Upper lobe of right lung (tissue), 1 donor: ENCODE measurements around the gene FAM151A. TPM values are rescaled to one million over a fixed set of nuclear protein-coding genes. Genes with fewer than 3 reads are reported as not detected.

Experiments used
- ATAC-seq: fragments of 200-7000 bp; cut with Tn5 transposase; one replicate; pipeline ENCODE4 v1.9.1; 2020; ENCODE audit warnings: mild to moderate bottlenecking, moderate library complexity
- DNase-seq: peaks from one replicate; pipeline ENCODE4 v3.0.0-alpha.2; 2020
- H3K27ac ChIP-seq: fragments of 200-600 bp; one replicate; pipeline ENCODE4 v1.8.0; 2022
- H3K27me3 ChIP-seq: fragments of 200-600 bp; one replicate; pipeline ENCODE4 v1.8.0; 2022; ENCODE audit warnings: mild to moderate bottlenecking
- H3K36me3 ChIP-seq: fragments of 200-600 bp; one replicate; pipeline ENCODE4 v1.8.0; 2022
- H3K4me1 ChIP-seq: fragments of 200-600 bp; one replicate; pipeline ENCODE4 v1.8.0; 2022
- H3K4me3 ChIP-seq: fragments of 200-600 bp; one replicate; pipeline ENCODE4 v1.8.0; 2022; ENCODE audit warnings: mild to moderate bottlenecking
- H3K9me3 ChIP-seq: fragments of 200-600 bp; one replicate; pipeline ENCODE4 v1.8.0; 2022
- CTCF ChIP-seq: fragments of 200-600 bp; IDR thresholded peaks from one replicate; pipeline ENCODE4 v1.8.0; 2022; ENCODE audit warnings: antibody characterized with exemption
- intact Hi-C: fragments of 100-400 bp; cut with DNase I; formaldehyde crosslinking; loops from one replicate; pipeline ENCODE4 v1.11.0; 2022
- total RNA-seq: library from RNA; stranded (reverse); fragmentation: NEBNext Ultra II Directional; extraction: Animal tissue kit (Norgen Biotek cat#: 25700); gene quantifications from one replicate; pipeline ENCODE4 v1.2.1, GENCODE V29; 2021
- donor health status: DM: no; HTN: yes; CAD: no; lungs with severe emphysema.

Gene FAM151A
- total RNA-seq, 1 donor from 2014 or later = not detected

GRCh38 chr1:54597455-54598030 lies 25.8 kb downstream of the FAM151A start:
- intact Hi-C loops = no loop called here
- Histone ChIP-seq H3K27me3 (no peaks in the 10 kb centered on the region), H3K9me3 (no peaks in the 10 kb centered on the region), H3K27ac (no peak overlapping the region), H3K36me3 (no peaks in the 10 kb centered on the region), H3K4me3 (no peak overlapping the region), H3K4me1 (no peaks in the 10 kb centered on the region)
- ATAC-seq (no peak), DNase-seq (no peak)
- no peak for TF ChIP-seq CTCF

GRCh38 chr1:54596756-54597155 lies 26.6 kb downstream of the FAM151A start:
- intact Hi-C loops = no loop called here
- Histone ChIP-seq H3K4me3 (no peak overlapping the region), H3K4me1 (no peaks in the 10 kb centered on the region), H3K27ac (no peak overlapping the region), H3K27me3 (no peaks in the 10 kb centered on the region), H3K9me3 (no peaks in the 10 kb centered on the region), H3K36me3 (no peaks in the 10 kb centered on the region)
- TF ChIP-seq CTCF = no peak
- ATAC-seq = no peak
- no peak for DNase-seq

- no peaks in the 10 kb centered on the region for H3K9me3 ChIP-seq
- TF ChIP-seq CTCF = no peak
- intact Hi-C loops = no loop called here
- DNase-seq (no peak), ATAC-seq (no peak)
- H3K27me3 ChIP-seq = no peaks in the 10 kb centered on the region
- no peak overlapping the region for H3K4me3 ChIP-seq
- no peaks in the 10 kb centered on the region for H3K36me3 ChIP-seq
- no peak overlapping the region for H3K27ac ChIP-seq
- no peaks in the 10 kb centered on the region for H3K4me1 ChIP-seq
These were observed 27.3 kb downstream of the FAM151A start for GRCh38 chr1:54595956-54596498.

- TF ChIP-seq CTCF = no peak
- Histone ChIP-seq H3K4me1 (no peaks in the 10 kb centered on the region), H3K27me3 (no peaks in the 10 kb centered on the region), H3K36me3 (no peaks in the 10 kb centered on the region), H3K4me3 (no peak overlapping the region), H3K9me3 (no peaks in the 10 kb centered on the region), H3K27ac (no peak overlapping the region)
- intact Hi-C loops = no loop called here
- no peak for DNase-seq
- ATAC-seq = no peak
These were observed 28.9 kb downstream of the FAM151A start for GRCh38 chr1:54594463-54594862.

GRCh38 chr1:54593571-54594160 lies 29.7 kb downstream of the FAM151A start:
- no peaks in the 10 kb centered on the region for H3K4me1 ChIP-seq
- no peak for DNase-seq
- H3K36me3 ChIP-seq = no peaks in the 10 kb centered on the region
- intact Hi-C loops = no loop called here
- no peaks in the 10 kb centered on the region for H3K9me3 ChIP-seq
- H3K27me3 ChIP-seq = no peaks in the 10 kb centered on the region
- no peak overlapping the region for H3K27ac ChIP-seq
- H3K4me3 ChIP-seq = no peak overlapping the region
- ATAC-seq = no peak
- no peak for TF ChIP-seq CTCF
